Hepatocyte (in vitro differentiated cells): ENCODE measurements around the gene SEMA4A. TPM values are rescaled to one million over a fixed set of nuclear protein-coding genes. Genes with fewer than 3 reads are reported as not detected.
"Not testable (repeated sequence)": the region's sequence is repeated elsewhere in the genome, so short reads cannot be mapped to it uniquely, and the experiment has no call there.

Experiments used
- DNase-seq: peaks from one replicate; pipeline ENCODE4 v3.0.0-alpha.2; 2016; ENCODE audit warnings: low spot score
- H2AFZ ChIP-seq: fragments of 200-600 bp; sonication (generic); 2 replicates; pipeline ENCODE4 v1.6.0; 2016; ENCODE audit warnings: antibody characterized with exemption, mild to moderate bottlenecking
- H3K27ac ChIP-seq: fragments of 200-600 bp; sonication (generic); 2 replicates; pipeline ENCODE4 v1.5.1; 2016; ENCODE audit warnings: mild to moderate bottlenecking
- H3K27me3 ChIP-seq: fragments of 200-600 bp; sonication (generic); 2 replicates; pipeline ENCODE4 v1.6.1; 2016
- H3K36me3 ChIP-seq: fragments of 200-600 bp; sonication (generic); replicated peaks from 2 replicates; pipeline ENCODE4 v1.5.1; 2016; ENCODE audit warnings: low read depth; ENCODE audit not compliant: insufficient read depth
- H3K4me1 ChIP-seq: fragments of 200-600 bp; sonication (generic); 2 replicates; pipeline ENCODE4 v1.5.1; 2016; ENCODE audit warnings: mild to moderate bottlenecking, moderate library complexity; ENCODE audit not compliant: insufficient read depth
- H3K4me2 ChIP-seq: fragments of 200-600 bp; sonication (generic); 2 replicates; pipeline ENCODE4 v1.6.0; 2016
- H3K4me3 ChIP-seq: fragments of 200-600 bp; sonication (generic); 2 replicates; pipeline ENCODE4 v1.5.1; 2016; ENCODE audit warnings: mild to moderate bottlenecking
- H3K79me2 ChIP-seq: fragments of 200-600 bp; sonication (generic); 2 replicates; pipeline ENCODE4 v1.6.0; 2017; ENCODE audit warnings: mild to moderate bottlenecking
- H3K9me2 ChIP-seq: fragments of 200-600 bp; sonication (generic); replicated peaks from 2 replicates; pipeline ENCODE4 v1.6.0; 2017; ENCODE audit warnings: mild to moderate bottlenecking; ENCODE audit not compliant: insufficient read depth
- H3K9me3 ChIP-seq: fragments of 200-600 bp; sonication (generic); 2 replicates; pipeline ENCODE4 v1.5.1; 2016; ENCODE audit warnings: low read depth, mild to moderate bottlenecking
- H4K20me1 ChIP-seq: fragments of 200-600 bp; sonication (generic); 2 replicates; pipeline ENCODE4 v1.6.0; 2016; ENCODE audit warnings: mild to moderate bottlenecking; ENCODE audit not compliant: insufficient read depth, poor library complexity, severe bottlenecking
- CTCF ChIP-seq: fragments of 200-600 bp; sonication (generic); IDR thresholded peaks from 2 replicates; pipeline ENCODE4 v1.5.1; 2016; ENCODE audit warnings: antibody characterized with exemption, mild to moderate bottlenecking; ENCODE audit not compliant: poor library complexity
- EZH2 ChIP-seq: fragments of 200-600 bp; sonication (generic); IDR thresholded peaks from 2 replicates; pipeline ENCODE4 v1.6.1; 2016; ENCODE audit warnings: antibody characterized with exemption, mild to moderate bottlenecking, borderline replicate concordance
- EZH2phosphoT487 ChIP-seq: fragments of 200-600 bp; sonication (generic); IDR thresholded peaks from one replicate; pipeline ENCODE4 v1.6.1; 2018; ENCODE audit warnings: antibody characterized with exemption, mild to moderate bottlenecking, low read depth, moderate library complexity; ENCODE audit not compliant: unreplicated experiment, severe bottlenecking
- WGBS: methylation state at CpG from one replicate; pipeline ENCODE4 v1.1.6; 2016; ENCODE audit warnings: low lambda C conversion rate; ENCODE audit errors: missing lambda C conversion rate; 5-methylcytosine and 5-hydroxymethylcytosine counted together
- polyA plus RNA-seq: library from polyadenylated mRNA; unstranded; fragments of >200 nt; fragmentation: Nextera tagmentation; extraction: Ambion mirVana; gene quantifications from 2 replicates; pipeline ENCODE4 v1.2.1, GENCODE V29; 2016
- total RNA-seq: library from RNA; depleted of rRNA; stranded (reverse); fragments of >200 nt; gene quantifications from 2 replicates; pipeline ENCODE4 v1.2.3, GENCODE V29; 2014

Gene SEMA4A
- total and polyA plus RNA-seq, 2 experiments from 2014 or later = 1.3 to 2.1 TPM

- Histone ChIP-seq H3K36me3 (no peaks in the 10 kb centered on the region), H3K9me3 (no peaks in the 10 kb centered on the region), H3K9me2 (no peaks in the 10 kb centered on the region), H3K79me2 (peaks cover 61% of the 10 kb centered on the region), H3K27ac (peak overlapping the region; percentile 96), H3K4me1 (peaks cover 65% of the 10 kb centered on the region), H3K4me3 (peak overlapping the region; percentile 91), H3K27me3 (no peaks in the 10 kb centered on the region), H2AFZ (no peak overlapping the region), H3K4me2 (peak overlapping the region; percentile 83), H4K20me1 (peaks cover 52% of the 10 kb centered on the region)
- 20% methylated on average over 18 of the region's 19 CpGs for WGBS
- DNase-seq = peak; percentile 68
- TF ChIP-seq EZH2phosphoT487 (no peak), EZH2 (no peak), CTCF (no peak)
Measured at GRCh38 chr1:156115514-156116374, 37.6 kb upstream of the SEMA4A start.

- not testable (repeated sequence) for H3K9me3 ChIP-seq, H3K9me2 ChIP-seq, DNase-seq, H3K36me3 ChIP-seq, H3K27me3 ChIP-seq, H2AFZ ChIP-seq
- H3K4me3 ChIP-seq = peak overlapping the region; percentile 91
- peak overlapping the region; percentile 83 for H3K4me2 ChIP-seq
- H3K27ac ChIP-seq = peak overlapping the region; percentile 96
- H4K20me1 ChIP-seq = peaks cover 61% of the 10 kb centered on the region
- H3K79me2 ChIP-seq = peaks cover 71% of the 10 kb centered on the region
- peaks cover 71% of the 10 kb centered on the region for H3K4me1 ChIP-seq
- 93% methylated on average over 5 of the region's 5 CpGs for WGBS
Measured at GRCh38 chr1:156116731-156117130, 36.7 kb upstream of the SEMA4A start.

GRCh38 chr1:156117414-156118176, 35.8 kb upstream of the SEMA4A start:
- Histone ChIP-seq H3K27me3 (no peaks in the 10 kb centered on the region), H3K4me3 (no peak overlapping the region), H3K27ac (peak overlapping the region; percentile 88), H3K79me2 (peaks cover 80% of the 10 kb centered on the region), H3K9me2 (no peaks in the 10 kb centered on the region), H2AFZ (no peak overlapping the region), H3K9me3 (no peaks in the 10 kb centered on the region), H4K20me1 (peaks cover 61% of the 10 kb centered on the region), H3K4me1 (peaks cover 71% of the 10 kb centered on the region), H3K36me3 (no peaks in the 10 kb centered on the region), H3K4me2 (peak overlapping the region; percentile 83)
- TF ChIP-seq EZH2 = no peak
- TF ChIP-seq EZH2phosphoT487 = no peak
- no peak for TF ChIP-seq CTCF
- WGBS = 83% methylated on average over 13 of the region's 13 CpGs
- DNase-seq = no peak
